Vagina (tissue), 2 donors: Measurements from ENCODE around the gene CHMP2A. TPM values are rescaled to one million over a fixed set of nuclear protein-coding genes. Genes with fewer than 3 reads are reported as not detected.

ENCODE experiments used
- DNase-seq, 2 donors: peaks; one replicate each; pipeline ENCODE4 v3.0.0-alpha.2; 2017; ENCODE audit errors: extremely low spot score in 2 of 2
- H3K27ac ChIP-seq: fragments of 200-600 bp; sonication (generic); one replicate; pipeline ENCODE4 v1.5.1; 2019
- H3K27me3 ChIP-seq: fragments of 200-600 bp; sonication (generic); one replicate; pipeline ENCODE4 v1.5.1; 2019
- H3K36me3 ChIP-seq, 2 donors: fragments of 200-600 bp; sonication (generic); one replicate each; pipeline ENCODE4 v1.5.1; 2017 to 2019
- H3K4me1 ChIP-seq: fragments of 200-600 bp; sonication (generic); one replicate; pipeline ENCODE4 v1.5.1; 2019
- H3K4me3 ChIP-seq, 2 donors: fragments of 200-600 bp; sonication (generic); 1 replicate in 1 of 2; 2 replicates in 1 of 2; pipeline ENCODE4 v1.5.1; 2016 to 2019
- H3K9me3 ChIP-seq: fragments of 200-600 bp; sonication (generic); one replicate; pipeline ENCODE4 v1.5.1; 2019
- CTCF ChIP-seq, 3 experiments: fragments of 450-650 bp in 2 of 3; fragments of 200-600 bp in 1 of 3; sonication (generic) in 1 of 3; IDR thresholded peaks; one replicate each; pipeline ENCODE4 v1.5.1; 2017 to 2019; ENCODE audit warnings: antibody characterized with exemption in 3 of 3, mild to moderate bottlenecking in 2 of 3, moderate library complexity in 2 of 3
- POLR2A ChIP-seq, 2 donors: fragments of 450-650 bp; IDR thresholded peaks; one replicate each; pipeline ENCODE4 v1.6.1; 2017; ENCODE audit warnings: antibody characterized with exemption in 2 of 2, mild to moderate bottlenecking in 2 of 2, moderate library complexity in 2 of 2
- POLR2AphosphoS5 ChIP-seq, 2 donors: sonication (generic); formaldehyde crosslinking; IDR thresholded peaks; one replicate each; pipeline ENCODE4 v1.9.0; 2017; ENCODE audit warnings: antibody characterized with exemption in 2 of 2, mild to moderate bottlenecking in 2 of 2, low read depth in 1 of 2; ENCODE audit not compliant: insufficient read depth in 1 of 2
- intact Hi-C: fragments of 100-400 bp; cut with DNase I; formaldehyde crosslinking; loops from one replicate; pipeline ENCODE4 v1.15.1; 2023
- total RNA-seq: library from RNA; depleted of rRNA; stranded (reverse); fragments of >200 nt; gene quantifications from one replicate; pipeline ENCODE4 v1.2.3, GENCODE V29; 2016

CHMP2A gene
- total RNA-seq, 1 donor from 2014 or later: 76.4 TPM

GRCh38 chr19:58556622-58557220, 1.8 kb upstream of the CHMP2A start:
- peak in 1 of 2 donors; percentile 80 for DNase-seq
- no peaks in the 10 kb centered on the region for H3K27me3 ChIP-seq
- H3K36me3 ChIP-seq: peaks cover 0 to 20% of the 10 kb centered on the region in 2 donors
- H3K4me3 ChIP-seq: peak overlapping the region; percentile 81 to 89
- intact Hi-C loops: no loop called here
- H3K4me1 ChIP-seq: peaks cover 60% of the 10 kb centered on the region
- peak overlapping the region; percentile 100 for H3K27ac ChIP-seq
- H3K9me3 ChIP-seq: no peaks in the 10 kb centered on the region
- TF ChIP-seq POLR2AphosphoS5 (IDR thresholded peaks at IDR 0.05; ENCODE audit: insufficient read depth in 1 of 2, low read depth in 1 of 2) (no peak), POLR2A (IDR thresholded peaks at IDR 0.05) (no peak), CTCF (IDR thresholded peaks at IDR 0.05) (no peak)

GRCh38 chr19:58555920-58556621, 1.2 kb upstream of the CHMP2A start:
- intact Hi-C loops: no loop called here
- H3K9me3 ChIP-seq: no peaks in the 10 kb centered on the region
- peak overlapping the region; percentile 96 for H3K27ac ChIP-seq
- peaks cover 54% of the 10 kb centered on the region for H3K4me1 ChIP-seq
- no peak overlapping the region for H3K4me3 ChIP-seq
- H3K36me3 ChIP-seq: peaks cover 0 to 27% of the 10 kb centered on the region in 2 donors
- TF ChIP-seq CTCF (IDR thresholded peaks at IDR 0.05): no peak
- no peak for TF ChIP-seq POLR2AphosphoS5 (IDR thresholded peaks at IDR 0.05; ENCODE audit: insufficient read depth in 1 of 2, low read depth in 1 of 2)
- TF ChIP-seq POLR2A (IDR thresholded peaks at IDR 0.05): no peak
- DNase-seq: peak in 1 of 2 donors; percentile 87
- H3K27me3 ChIP-seq: no peaks in the 10 kb centered on the region

- Histone ChIP-seq H3K27me3 (no peaks in the 10 kb centered on the region), H3K36me3 (peaks cover 0 to 33% of the 10 kb centered on the region in 2 donors), H3K27ac (peak overlapping the region; percentile 96), H3K4me3 (peak overlapping the region; percentile 71 to 73), H3K9me3 (no peaks in the 10 kb centered on the region), H3K4me1 (peaks cover 54% of the 10 kb centered on the region)
- no peak for DNase-seq
- TF ChIP-seq POLR2AphosphoS5 (IDR thresholded peaks at IDR 0.05; ENCODE audit: insufficient read depth in 1 of 2, low read depth in 1 of 2): no peak
- TF ChIP-seq POLR2A (IDR thresholded peaks at IDR 0.05): no peak
- no peak for TF ChIP-seq CTCF (IDR thresholded peaks at IDR 0.05)
- intact Hi-C loops: no loop called here
Observed at GRCh38 chr19:58555369-58555885, 522 bp upstream of the CHMP2A start.

- Histone ChIP-seq H3K4me3 (peak overlapping the region; percentile 71 to 73), H3K27ac (peak overlapping the region; percentile 96), H3K27me3 (no peaks in the 10 kb centered on the region), H3K9me3 (no peaks in the 10 kb centered on the region), H3K4me1 (peaks cover 44% of the 10 kb centered on the region), H3K36me3 (peaks cover 0 to 48% of the 10 kb centered on the region in 2 donors)
- no peak for TF ChIP-seq CTCF (IDR thresholded peaks at IDR 0.05)
- TF ChIP-seq POLR2AphosphoS5 (IDR thresholded peaks at IDR 0.05; ENCODE audit: insufficient read depth in 1 of 2, low read depth in 1 of 2): no peak
- TF ChIP-seq POLR2A (IDR thresholded peaks at IDR 0.05): no peak
- DNase-seq: peak in 1 of 2 donors; percentile 88
- intact Hi-C loops: no loop called here
Observed at GRCh38 chr19:58553799-58554493, 959 bp downstream of the CHMP2A start.
